HEK293T (cell line): ENCODE data around the gene TTC7B.

Source experiments
- BHLHE40 ChIP-seq: fragments of 450-650 bp; IDR thresholded peaks from 2 replicates; pipeline ENCODE4 v1.6.1; 2016; ENCODE audit warnings: mild to moderate bottlenecking, moderate library complexity, borderline replicate concordance
- FOXA1 ChIP-seq: fragments of 450-650 bp; IDR thresholded peaks from 2 replicates; pipeline ENCODE4 v1.6.1; 2016; ENCODE audit warnings: mild to moderate bottlenecking
- FOXK2 ChIP-seq: fragments of 450-650 bp; IDR thresholded peaks from 2 replicates; pipeline ENCODE4 v1.6.1; 2016; ENCODE audit warnings: mild to moderate bottlenecking
- FOXM1 ChIP-seq: fragments of 450-650 bp; IDR thresholded peaks from 2 replicates; pipeline ENCODE4 v1.6.1; 2017; ENCODE audit warnings: mild to moderate bottlenecking, borderline replicate concordance
- NFRKB ChIP-seq: fragments of 450-650 bp; IDR thresholded peaks from 2 replicates; pipeline ENCODE4 v1.6.1; 2016; ENCODE audit warnings: mild to moderate bottlenecking, moderate library complexity
- PKNOX1 ChIP-seq: fragments of 450-650 bp; IDR thresholded peaks from 2 replicates; pipeline ENCODE4 v1.6.1; 2016
- SP1 ChIP-seq: fragments of 450-650 bp; IDR thresholded peaks from 2 replicates; pipeline ENCODE4 v1.6.1; 2017

- TF ChIP-seq BHLHE40 (no peak), FOXK2 (no peak), FOXM1 (no peak), FOXA1 (no peak), SP1 (no peak), PKNOX1 (no peak), NFRKB (no peak)
Observed at GRCh38 chr14:90641168-90641567, 175.1 kb downstream of the TTC7B start.
